H9 (cell line): ENCODE results near the gene CYSTM1. TPM values are rescaled to one million over a fixed set of nuclear protein-coding genes. Genes with fewer than 3 reads are reported as not detected.

ENCODE experiments used
- DNase-seq: peaks from one replicate; pipeline ENCODE4 v3.0.0-alpha.2; 2017
- H2AFZ ChIP-seq: one replicate; pipeline ENCODE4 v1.6.1; 2013; ENCODE audit warnings: mild to moderate bottlenecking, low read length, control low read depth, moderate library complexity
- H2AK5ac ChIP-seq: 2 replicates; pipeline ENCODE4 v1.6.1; 2013; ENCODE audit warnings: low read length, control low read depth, mixed read lengths; ENCODE audit not compliant: insufficient read length
- H2BK120ac ChIP-seq: one replicate; pipeline ENCODE4 v1.6.1; 2013; ENCODE audit warnings: low read depth, mild to moderate bottlenecking, low read length, control low read depth, inconsistent platforms; ENCODE audit not compliant: poor library complexity, severe bottlenecking
- H2BK12ac ChIP-seq: 2 replicates; pipeline ENCODE4 v1.6.1; 2013; ENCODE audit warnings: low read length, control low read depth, mixed read lengths, low read depth; ENCODE audit not compliant: insufficient read length
- H2BK15ac ChIP-seq: 2 replicates; pipeline ENCODE4 v1.6.1; 2013; ENCODE audit warnings: low read depth, low read length, control low read depth
- H2BK20ac ChIP-seq: one replicate; pipeline ENCODE4 v1.6.1; 2013; ENCODE audit warnings: low read depth, mild to moderate bottlenecking, low read length, control low read depth, inconsistent platforms; ENCODE audit not compliant: poor library complexity, severe bottlenecking
- H2BK5ac ChIP-seq: 2 replicates; pipeline ENCODE4 v1.6.1; 2013; ENCODE audit warnings: low read length, control low read depth, mixed read lengths; ENCODE audit not compliant: insufficient read length
- H3K14ac ChIP-seq: 2 replicates; pipeline ENCODE4 v1.6.1; 2013; ENCODE audit warnings: low read length, control low read depth; ENCODE audit not compliant: insufficient read depth
- H3K18ac ChIP-seq: 2 replicates; pipeline ENCODE4 v1.6.1; 2013; ENCODE audit warnings: low read depth, mild to moderate bottlenecking, mixed read lengths, low read length, control low read depth; ENCODE audit not compliant: insufficient read length
- H3K23ac ChIP-seq: 2 replicates; pipeline ENCODE4 v1.6.1; 2013; ENCODE audit warnings: low read length, control low read depth, mixed read lengths, low read depth; ENCODE audit not compliant: insufficient read length
- H3K23me2 ChIP-seq: 2 replicates; pipeline ENCODE4 v1.6.1; 2013; ENCODE audit warnings: low read depth, mild to moderate bottlenecking, mixed read lengths, low read length, control low read depth; ENCODE audit not compliant: insufficient read length, poor library complexity, severe bottlenecking
- H3K27ac ChIP-seq: 2 replicates; pipeline ENCODE4 v1.5.1; 2013; ENCODE audit warnings: low read length, control low read depth, mixed read lengths, low read depth; ENCODE audit not compliant: insufficient read length
- H3K27me3 ChIP-seq: 2 replicates; pipeline ENCODE4 v1.6.1; 2013; ENCODE audit warnings: low read length, control low read depth, inconsistent platforms; ENCODE audit not compliant: insufficient read depth
- H3K4ac ChIP-seq: 2 replicates; pipeline ENCODE4 v1.6.1; 2013; ENCODE audit warnings: low read depth, mild to moderate bottlenecking, control low read depth, inconsistent platforms, low read length, moderate library complexity
- H3K4me1 ChIP-seq: 2 replicates; pipeline ENCODE4 v1.6.1; 2013; ENCODE audit warnings: low read length, control low read depth, inconsistent platforms; ENCODE audit not compliant: insufficient read depth
- H3K4me2 ChIP-seq: 2 replicates; pipeline ENCODE4 v1.6.1; 2013; ENCODE audit warnings: low read length, control low read depth, mixed read lengths; ENCODE audit not compliant: insufficient read length, insufficient read depth
- H3K56ac ChIP-seq: 2 replicates; pipeline ENCODE4 v1.6.1; 2013; ENCODE audit warnings: low read depth, mild to moderate bottlenecking, mixed read lengths, low read length, control low read depth; ENCODE audit not compliant: insufficient read length
- H3K79me1 ChIP-seq: 2 replicates; pipeline ENCODE4 v1.6.1; 2013; ENCODE audit warnings: low read depth, mild to moderate bottlenecking, moderate library complexity, low read length, control low read depth, inconsistent platforms; ENCODE audit not compliant: insufficient read depth, poor library complexity, severe bottlenecking
- H3K79me2 ChIP-seq: 2 replicates; pipeline ENCODE4 v1.6.1; 2013; ENCODE audit warnings: low read length, control low read depth, inconsistent platforms; ENCODE audit not compliant: insufficient read depth
- H3K9ac ChIP-seq: 2 replicates; pipeline ENCODE4 v1.6.1; 2013; ENCODE audit warnings: low read length, control low read depth, mixed read lengths; ENCODE audit not compliant: insufficient read length; ENCODE audit errors: extremely low read depth
- H3K9me3 ChIP-seq: one replicate; pipeline ENCODE4 v1.6.1; 2013; ENCODE audit warnings: low read depth, low read length, inconsistent platforms; ENCODE audit not compliant: control insufficient read depth
- H3T11ph ChIP-seq: one replicate; pipeline ENCODE4 v1.6.1; 2013; ENCODE audit warnings: mild to moderate bottlenecking, low read length, control low read depth, inconsistent platforms
- H4K20me1 ChIP-seq: one replicate; pipeline ENCODE4 v1.6.1; 2013; ENCODE audit not compliant: control insufficient read depth, insufficient read length, insufficient read depth
- H4K5ac ChIP-seq: 2 replicates; pipeline ENCODE4 v1.6.1; 2013; ENCODE audit warnings: low read depth, mild to moderate bottlenecking, mixed read lengths, low read length, control low read depth; ENCODE audit not compliant: insufficient read length
- H4K8ac ChIP-seq: replicated peaks from 2 replicates; pipeline ENCODE4 v1.6.1; 2013; ENCODE audit warnings: low read length, control low read depth, mixed read lengths, low read depth; ENCODE audit not compliant: insufficient read length
- H4K91ac ChIP-seq: 2 replicates; pipeline ENCODE4 v1.6.1; 2013; ENCODE audit warnings: low read depth, mild to moderate bottlenecking, moderate library complexity, mixed read lengths, low read length, control low read depth; ENCODE audit not compliant: insufficient read length
- H3K27ac Mint-ChIP-seq, 3 experiments: 2 replicates in 2 of 3; 3 replicates in 1 of 3; pipeline ENCODE4 v1.8.0; 2020 to 2021; ENCODE audit warnings: mixed read lengths in 3 of 3, mild to moderate bottlenecking in 1 of 3, moderate library complexity in 1 of 3
- H3K27me3 Mint-ChIP-seq: 2 replicates; pipeline ENCODE4 v1.8.0; 2021; ENCODE audit warnings: low read depth, mild to moderate bottlenecking, moderate library complexity, mixed read lengths
- H3K36me3 Mint-ChIP-seq, 3 experiments: 2 replicates in 2 of 3; 3 replicates in 1 of 3; pipeline ENCODE4 v1.8.0; 2020 to 2021; ENCODE audit warnings: low read depth in 3 of 3, mixed read lengths in 3 of 3; ENCODE audit not compliant: insufficient read depth in 1 of 3
- H3K4me1 Mint-ChIP-seq, 2 experiments: 2 replicates each; pipeline ENCODE4 v1.8.0; 2020; ENCODE audit warnings: mixed read lengths in 2 of 2
- H3K4me3 Mint-ChIP-seq, 2 experiments: 2 replicates in 1 of 2; 3 replicates in 1 of 2; pipeline ENCODE4 v1.8.0; 2020 to 2021; ENCODE audit warnings: mild to moderate bottlenecking in 2 of 2, mixed read lengths in 2 of 2, moderate library complexity in 1 of 2
- H3K9me3 Mint-ChIP-seq, 2 experiments: 2 replicates in 1 of 2; 3 replicates in 1 of 2; pipeline ENCODE4 v1.8.0; 2020; ENCODE audit warnings: mild to moderate bottlenecking in 2 of 2, mixed read lengths in 2 of 2, moderate library complexity in 1 of 2
- CTCF ChIP-seq: fragments of 200-600 bp; sonication (generic); conservative IDR thresholded peaks from 3 replicates; pipeline ENCODE4 v1.8.0; 2021; ENCODE audit warnings: antibody characterized with exemption, mild to moderate bottlenecking
- WGBS: extraction: QIAGEN DNeasy Blood & Tissue Kit; methylation state at CpG from one replicate; pipeline ENCODE4 v1.1.7; 2013; ENCODE audit warnings: missing lambda C conversion rate, low lambda C conversion rate, mixed read lengths; ENCODE audit not compliant: insufficient read length; ENCODE audit errors: extremely low coverage; 5-methylcytosine and 5-hydroxymethylcytosine counted together
- total RNA-seq: library from RNA; stranded (reverse); gene quantifications from 2 replicates; pipeline ENCODE4 v1.2.1, GENCODE V29; 2021

The CYSTM1 gene
- total RNA-seq, 1 experiment from 2014 or later = 20.6 TPM

GRCh38 chr5:140162275-140162674 is 12.7 kb upstream of the CYSTM1 start:
- no peak overlapping the region for H2BK12ac ChIP-seq
- no peak overlapping the region for H3K56ac ChIP-seq
- H2AK5ac ChIP-seq = no peak overlapping the region
- no peak overlapping the region for H2AFZ ChIP-seq
- H3K79me1 ChIP-seq = no peaks in the 10 kb centered on the region
- H3T11ph ChIP-seq = no peak overlapping the region
- no peak overlapping the region for H4K5ac ChIP-seq
- H4K91ac ChIP-seq = no peak overlapping the region
- Mint-ChIP-seq H3K9me3 (no peaks in the 10 kb centered on the region; a peak in 1 of 5 replicates), H3K4me3 (no peak overlapping the region), H3K4me1 (0 out of 4 replicates have a peak, but pooled peaks cover 0 to 2% of the 10 kb centered on the region in 2 experiments), H3K36me3 (no peaks in the 10 kb centered on the region), H3K27ac (no peak overlapping the region), H3K27me3 (peaks cover 16% of the 10 kb centered on the region)
- H3K27ac ChIP-seq = no peak overlapping the region
- H3K18ac ChIP-seq = no peak overlapping the region
- H2BK120ac ChIP-seq = no peak overlapping the region
- H2BK5ac ChIP-seq = no peak overlapping the region
- DNase-seq = no peak
- H2BK20ac ChIP-seq = no peak overlapping the region
- H3K23me2 ChIP-seq = peaks cover 2% of the 10 kb centered on the region
- no CpG with 5 or more reads among the region's 5 CpGs for WGBS
- no peak overlapping the region for H2BK15ac ChIP-seq
- no peaks in the 10 kb centered on the region for H4K20me1 ChIP-seq
- TF ChIP-seq CTCF = no peak
- no peaks in the 10 kb centered on the region for H3K9me3 ChIP-seq
- H3K4ac ChIP-seq = no peak overlapping the region
- H3K23ac ChIP-seq = no peak overlapping the region
- H3K27me3 ChIP-seq = no peaks in the 10 kb centered on the region
- no peak overlapping the region for H4K8ac ChIP-seq
- H3K9ac ChIP-seq = no peak overlapping the region
- no peaks in the 10 kb centered on the region for H3K4me1 ChIP-seq
- H3K14ac ChIP-seq = no peak overlapping the region
- no peak overlapping the region for H3K4me2 ChIP-seq
- H3K79me2 ChIP-seq = no peaks in the 10 kb centered on the region
